ENCODE measurements around the gene TEX12.

TEX12 gene

GRCh38 chr11:112162761-112163546 is 4.2 kb upstream of the TEX12 start:
- Histone ChIP-seq H3K36me3 (ENCODE audit: control insufficient read depth, low read length) (no peaks in the 10 kb centered on the region), H3K27ac (ENCODE audit: low read depth, low read length) (no peak overlapping the region), H3K27me3 (ENCODE audit: control insufficient read depth, low read length) (peaks cover 3% of the 10 kb centered on the region; the same call in 1 of the 2 replicates), H3K4me1 (ENCODE audit: control insufficient read depth, low read length) (peaks cover 15% of the 10 kb centered on the region; the same call in 1 of the 2 replicates), H3K79me2 (ENCODE audit: control insufficient read depth, low read length) (no peaks in the 10 kb centered on the region), H3K9me2 (replicated peaks; ENCODE audit: control insufficient read depth, low read length) (no peaks in the 10 kb centered on the region), H3F3A (ENCODE audit: control insufficient read depth, insufficient read depth) (no peaks in the 10 kb centered on the region), H3K4me3 (ENCODE audit: low read length) (no peak overlapping the region), H3K9me3 (ENCODE audit: control insufficient read depth, insufficient read depth, low read length) (no peaks in the 10 kb centered on the region), H4K20me1 (ENCODE audit: control insufficient read depth, insufficient read depth, low read depth, low read length) (no peaks in the 10 kb centered on the region), H3K4me2 (ENCODE audit: low read length) (peak overlapping the region; percentile 49; the same call in 1 of the 2 replicates)
- TF ChIP-seq EZH2phosphoT487 (IDR thresholded peaks at IDR 0.05; ENCODE audit: borderline replicate concordance, low read length) (no peak), CTCF (IDR thresholded peaks at IDR 0.05; ENCODE audit: low read depth, low read length, poor library complexity, severe bottlenecking) (no peak)

GRCh38 chr11:112163875-112164685 is 3.1 kb upstream of the TEX12 start, which contains the start of gene IL18:
Gene IL18, minus strand, starts transcription at chr11:112164094. Its CDS starts 9,041 bp downstream, at chr11:112155053.
- H3F3A ChIP-seq (ENCODE audit: control insufficient read depth, insufficient read depth): no peaks in the 10 kb centered on the region
- peaks cover 15% of the 10 kb centered on the region; the same call in 1 of the 2 replicates for H3K4me1 ChIP-seq (ENCODE audit: control insufficient read depth, low read length)
- TF ChIP-seq EZH2phosphoT487 (IDR thresholded peaks at IDR 0.05; ENCODE audit: borderline replicate concordance, low read length) (no peak), CTCF (IDR thresholded peaks at IDR 0.05; ENCODE audit: low read depth, low read length, poor library complexity, severe bottlenecking) (no peak)
- no peaks in the 10 kb centered on the region for H4K20me1 ChIP-seq (ENCODE audit: control insufficient read depth, insufficient read depth, low read depth, low read length)
- H3K36me3 ChIP-seq (ENCODE audit: control insufficient read depth, low read length): no peaks in the 10 kb centered on the region
- H3K27ac ChIP-seq (ENCODE audit: low read depth, low read length): no peak within 1 kb of the TSS
- peak within 1 kb of the TSS; percentile 49 for H3K4me2 ChIP-seq (ENCODE audit: low read length)
- peaks cover 3% of the 10 kb centered on the region; the same call in 1 of the 2 replicates for H3K27me3 ChIP-seq (ENCODE audit: control insufficient read depth, low read length)
- H3K9me3 ChIP-seq (ENCODE audit: control insufficient read depth, insufficient read depth, low read length): no peaks in the 10 kb centered on the region
- peak within 1 kb of the TSS; percentile 54 for H3K4me3 ChIP-seq (ENCODE audit: low read length)
- no peaks in the 10 kb centered on the region for H3K79me2 ChIP-seq (ENCODE audit: control insufficient read depth, low read length)
- no peaks in the 10 kb centered on the region for H3K9me2 ChIP-seq (replicated peaks; ENCODE audit: control insufficient read depth, low read length)

GRCh38 chr11:112165049-112165448 is 2.1 kb upstream of the TEX12 start:
- H3K9me3 ChIP-seq (ENCODE audit: control insufficient read depth, insufficient read depth, low read length): no peaks in the 10 kb centered on the region
- no peak overlapping the region for H3K4me3 ChIP-seq (ENCODE audit: low read length)
- H3K27me3 ChIP-seq (ENCODE audit: control insufficient read depth, low read length): peaks cover 3% of the 10 kb centered on the region; the same call in 1 of the 2 replicates
- peaks cover 6% of the 10 kb centered on the region; the same call in 1 of the 2 replicates for H3K4me1 ChIP-seq (ENCODE audit: control insufficient read depth, low read length)
- no peaks in the 10 kb centered on the region for H3F3A ChIP-seq (ENCODE audit: control insufficient read depth, insufficient read depth)
- H3K79me2 ChIP-seq (ENCODE audit: control insufficient read depth, low read length): no peaks in the 10 kb centered on the region
- no peak overlapping the region for H3K27ac ChIP-seq (ENCODE audit: low read depth, low read length)
- H4K20me1 ChIP-seq (ENCODE audit: control insufficient read depth, insufficient read depth, low read depth, low read length): no peaks in the 10 kb centered on the region
- H3K36me3 ChIP-seq (ENCODE audit: control insufficient read depth, low read length): no peaks in the 10 kb centered on the region
- H3K4me2 ChIP-seq (ENCODE audit: low read length): no peak overlapping the region
- no peaks in the 10 kb centered on the region for H3K9me2 ChIP-seq (replicated peaks; ENCODE audit: control insufficient read depth, low read length)
- TF ChIP-seq EZH2phosphoT487 (IDR thresholded peaks at IDR 0.05; ENCODE audit: borderline replicate concordance, low read length): no peak
- no peak for TF ChIP-seq CTCF (IDR thresholded peaks at IDR 0.05; ENCODE audit: low read depth, low read length, poor library complexity, severe bottlenecking)

Data from DOHH2 (cell line).